ENCODE measurements around the gene CAMLG. TPM values are rescaled to one million over a fixed set of nuclear protein-coding genes. Genes with fewer than 3 reads are reported as not detected.
A peak's percentile ranks its signal among the peaks of the same experiment; 100 is the strongest.
"Not testable (repeated sequence)": the region's sequence is repeated elsewhere in the genome, so short reads cannot be mapped to it uniquely, and the experiment has no call there.

Gene CAMLG
- total RNA-seq, 3 donors from 2014 or later (not counting 1 experiment from before 2014, with no cell fraction given) = 23.5 to 35.9 (median 34.6) TPM

- Histone ChIP-seq H3K27ac (ENCODE audit: low read length) (peak overlapping the region; percentile 54), H3K27me3 (ENCODE audit: control insufficient read depth, insufficient read depth, low read length) (no peaks in the 10 kb centered on the region), H3K36me3 (ENCODE audit: control insufficient read depth, insufficient read depth, low read length) (no peaks in the 10 kb centered on the region), H3K9me3 (ENCODE audit: control insufficient read depth, insufficient read depth, low read length) (no peaks in the 10 kb centered on the region), H3K4me3 (ENCODE audit: low read length) (peak overlapping the region; percentile 77), H3K4me1 (ENCODE audit: control insufficient read depth, insufficient read depth, low read length) (peaks cover 13% of the 10 kb centered on the region)
- intact Hi-C loops (cut with micrococcal nuclease) = loop anchor here (1.0 kb wide), 2 partner anchors 20 to 116 kb away; partner anchors contain the start of genes CAMLG and TXNDC15
- no peak for ATAC-seq
- Mint-ChIP-seq H3K4me1 (peaks cover 28 to 38% of the 10 kb centered on the region in 2 donors), H3K4me3 (peak overlapping the region; percentile 100), H3K27ac (peak overlapping the region; percentile 96 to 98), H3K36me3 (no peaks in the 10 kb centered on the region), H3K27me3 (ENCODE audit: low read depth in 2 of 2) (no peaks in the 10 kb centered on the region), H3K9me3 (no peaks in the 10 kb centered on the region)
- no peak for DNase-seq
- no peak for TF ChIP-seq CTCF (IDR thresholded peaks at IDR 0.05)
- WGBS (ENCODE audit: insufficient coverage) = 26% methylated on average over 9 of the region's 9 CpGs
Observed at GRCh38 chr5:134758176-134758503, 19.8 kb downstream of the CAMLG start.

GRCh38 chr5:134758504-134759341 lies 20.4 kb downstream of the CAMLG start, which contains the start of gene DDX46:
Gene DDX46 (plus strand): TSS chr5:134758779. CDS start chr5:134758939, 160 bp downstream.
- H3K27ac Mint-ChIP-seq = peak within 1 kb of the TSS; percentile 96 to 98
- intact Hi-C loops (cut with micrococcal nuclease) = loop anchor here (1.0 kb wide), 2 partner anchors 20 to 116 kb away; partner anchors contain the start of genes CAMLG and TXNDC15
- peaks cover 34 to 44% of the 10 kb centered on the region in 2 donors for H3K4me1 Mint-ChIP-seq
- Histone ChIP-seq H3K4me3 (ENCODE audit: low read length) (peak within 1 kb of the TSS; percentile 77), H3K27me3 (ENCODE audit: control insufficient read depth, insufficient read depth, low read length) (no peaks in the 10 kb centered on the region), H3K27ac (ENCODE audit: low read length) (peak within 1 kb of the TSS; percentile 54), H3K36me3 (ENCODE audit: control insufficient read depth, insufficient read depth, low read length) (peaks cover under 1% of the 10 kb centered on the region), H3K4me1 (ENCODE audit: control insufficient read depth, insufficient read depth, low read length) (peaks cover 13% of the 10 kb centered on the region), H3K9me3 (ENCODE audit: control insufficient read depth, insufficient read depth, low read length) (no peaks in the 10 kb centered on the region)
- ATAC-seq (peak; percentile 97 to 99 (median 99)), DNase-seq (peak; percentile 90 to 96)
- H3K9me3 Mint-ChIP-seq = no peaks in the 10 kb centered on the region
- H3K27me3 Mint-ChIP-seq (ENCODE audit: low read depth in 2 of 2) = no peaks in the 10 kb centered on the region
- no peaks in the 10 kb centered on the region for H3K36me3 Mint-ChIP-seq
- WGBS (ENCODE audit: insufficient coverage) = 0% methylated on average over 73 of the region's 73 CpGs
- peak; percentile 74 for TF ChIP-seq CTCF (IDR thresholded peaks at IDR 0.05)
- H3K4me3 Mint-ChIP-seq = peak within 1 kb of the TSS; percentile 100

GRCh38 chr5:134767528-134768291 lies 29.4 kb downstream of the CAMLG start:
- H3K27ac Mint-ChIP-seq, H3K4me1 Mint-ChIP-seq: not testable (repeated sequence)
- 96% methylated on average over 21 of the region's 21 CpGs for WGBS (ENCODE audit: insufficient coverage)

GRCh38 chr5:134769206-134769605 lies 30.9 kb downstream of the CAMLG start:
- DNase-seq = no peak
- Mint-ChIP-seq H3K27ac (no peak overlapping the region), H3K4me1 (no peaks in the 10 kb centered on the region), H3K4me3 (no peak overlapping the region), H3K27me3 (ENCODE audit: low read depth in 2 of 2) (no peaks in the 10 kb centered on the region), H3K36me3 (no peaks in the 10 kb centered on the region), H3K9me3 (no peaks in the 10 kb centered on the region)
- no peaks in the 10 kb centered on the region for H3K9me3 ChIP-seq (ENCODE audit: control insufficient read depth, insufficient read depth, low read length)
- WGBS (ENCODE audit: insufficient coverage) = 91% methylated on average over 4 of the region's 4 CpGs
- no peak overlapping the region for H3K4me3 ChIP-seq (ENCODE audit: low read length)
- no peak for ATAC-seq
- H3K4me1 ChIP-seq (ENCODE audit: control insufficient read depth, insufficient read depth, low read length) = no peaks in the 10 kb centered on the region
- intact Hi-C loops (cut with micrococcal nuclease) = no loop called here
- peaks cover 67% of the 10 kb centered on the region for H3K36me3 ChIP-seq (ENCODE audit: control insufficient read depth, insufficient read depth, low read length)
- no peak overlapping the region for H3K27ac ChIP-seq (ENCODE audit: low read length)
- TF ChIP-seq CTCF (IDR thresholded peaks at IDR 0.05) = no peak
- no peaks in the 10 kb centered on the region for H3K27me3 ChIP-seq (ENCODE audit: control insufficient read depth, insufficient read depth, low read length)

More at GRCh38 chr5:134767528-134768291, 29.4 kb downstream of the CAMLG start:
- intact Hi-C loops (cut with micrococcal nuclease); H3K4me3 ChIP-seq (ENCODE audit: low read length); H3K27ac ChIP-seq (ENCODE audit: low read length); H3K27me3 Mint-ChIP-seq (ENCODE audit: low read depth in 2 of 2); H3K36me3 Mint-ChIP-seq; ATAC-seq; H3K9me3 ChIP-seq (ENCODE audit: control insufficient read depth, insufficient read depth, low read length); DNase-seq; H3K4me1 ChIP-seq (ENCODE audit: control insufficient read depth, insufficient read depth, low read length); H3K9me3 Mint-ChIP-seq; H3K27me3 ChIP-seq (ENCODE audit: control insufficient read depth, insufficient read depth, low read length); H3K4me3 Mint-ChIP-seq: not testable (repeated sequence)
- peaks cover 57% of the 10 kb centered on the region for H3K36me3 ChIP-seq (ENCODE audit: control insufficient read depth, insufficient read depth, low read length)

All from natural killer cell (primary cell).